Measurements from ENCODE around the gene HDLBP. TPM values are rescaled to one million over a fixed set of nuclear protein-coding genes. Genes with fewer than 3 reads are reported as not detected.

Gene HDLBP
- total RNA-seq, 1 experiment from 2014 or later: 350 TPM

DNA sequence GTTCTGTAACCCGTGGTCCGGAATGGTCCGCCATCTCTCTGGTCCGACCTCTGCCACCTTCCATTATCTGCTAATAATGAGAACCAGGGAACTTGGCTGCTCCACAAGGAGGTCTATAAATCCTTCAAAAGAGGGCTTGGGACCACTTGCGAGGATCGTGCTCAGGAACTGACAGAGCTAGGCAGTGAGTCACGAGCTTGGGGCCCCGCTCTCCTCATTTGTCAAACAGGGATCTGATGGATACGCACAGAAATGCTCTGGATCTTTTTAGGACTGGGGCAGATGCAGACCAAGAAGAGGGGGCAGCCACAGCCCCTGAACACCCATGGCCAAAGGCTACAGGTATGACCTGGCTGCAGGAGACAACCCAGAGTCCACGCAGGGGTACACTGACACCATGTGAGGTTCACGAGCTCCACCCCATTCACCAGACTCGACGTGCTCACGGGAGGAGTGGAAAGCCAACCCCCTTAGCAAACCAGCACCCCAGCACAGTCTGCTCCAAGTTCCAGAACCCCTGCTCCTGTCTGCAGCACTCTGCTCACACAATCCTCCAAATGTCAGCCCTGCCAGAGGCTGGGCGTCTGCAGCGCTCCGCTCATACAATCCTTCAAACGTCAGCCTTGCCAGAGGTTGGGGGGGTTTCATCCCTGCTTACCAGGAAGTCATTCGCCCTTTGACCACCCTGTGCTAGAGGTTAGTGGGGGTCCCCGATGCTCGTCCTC is 81.2 kb downstream of the HDLBP start:
- TF ChIP-seq, protein P1, sequence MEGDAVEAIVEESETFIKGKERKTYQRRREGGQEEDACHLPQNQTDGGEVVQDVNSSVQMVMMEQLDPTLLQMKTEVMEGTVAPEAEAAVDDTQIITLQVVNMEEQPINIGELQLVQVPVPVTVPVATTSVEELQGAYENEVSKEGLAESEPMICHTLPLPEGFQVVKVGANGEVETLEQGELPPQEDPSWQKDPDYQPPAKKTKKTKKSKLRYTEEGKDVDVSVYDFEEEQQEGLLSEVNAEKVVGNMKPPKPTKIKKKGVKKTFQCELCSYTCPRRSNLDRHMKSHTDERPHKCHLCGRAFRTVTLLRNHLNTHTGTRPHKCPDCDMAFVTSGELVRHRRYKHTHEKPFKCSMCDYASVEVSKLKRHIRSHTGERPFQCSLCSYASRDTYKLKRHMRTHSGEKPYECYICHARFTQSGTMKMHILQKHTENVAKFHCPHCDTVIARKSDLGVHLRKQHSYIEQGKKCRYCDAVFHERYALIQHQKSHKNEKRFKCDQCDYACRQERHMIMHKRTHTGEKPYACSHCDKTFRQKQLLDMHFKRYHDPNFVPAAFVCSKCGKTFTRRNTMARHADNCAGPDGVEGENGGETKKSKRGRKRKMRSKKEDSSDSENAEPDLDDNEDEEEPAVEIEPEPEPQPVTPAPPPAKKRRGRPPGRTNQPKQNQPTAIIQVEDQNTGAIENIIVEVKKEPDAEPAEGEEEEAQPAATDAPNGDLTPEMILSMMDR (IDR thresholded peaks at IDR 0.05; ENCODE audit: insufficient read depth in 1 of 2, low read depth in 1 of 2, low read length in 1 of 2, severe bottlenecking in 1 of 2, unreplicated experiment in 1 of 2): no peak
- no peaks in the 10 kb centered on the region for H3K4me1 ChIP-seq
- no peak overlapping the region for H3K4me3 ChIP-seq (ENCODE audit: low read depth, low read length)
- no TSS peak for BruUV-seq (replicated peaks)
- no peaks in the 10 kb centered on the region for H3K27me3 Mint-ChIP-seq (ENCODE audit: insufficient read depth, unreplicated experiment)
- no peaks in the 10 kb centered on the region for H3K27me3 ChIP-seq (replicated peaks; ENCODE audit: control insufficient read depth, insufficient read depth, low read length)
- POLR2A ChIA-PET: no interaction called here
- CTCF ChIA-PET: no interaction called here
- H3K36me3 ChIP-seq (ENCODE audit: control insufficient read depth, insufficient read depth, low read length): no peaks in the 10 kb centered on the region
- no peak for DNase-seq
- no peaks in the 10 kb centered on the region for H3K9me3 ChIP-seq
- no peaks in the 10 kb centered on the region for H3K9me3 Mint-ChIP-seq (ENCODE audit: unreplicated experiment)
- no peak overlapping the region for H3K4me3 Mint-ChIP-seq (ENCODE audit: unreplicated experiment)
- no peak overlapping the region for H3K27ac Mint-ChIP-seq (ENCODE audit: unreplicated experiment)
- H3K4me1 Mint-ChIP-seq (ENCODE audit: low read depth, unreplicated experiment): peaks cover 6% of the 10 kb centered on the region
- intact Hi-C loops (cut with micrococcal nuclease; ENCODE audit: unreplicated experiment): no loop called here
- H3K36me3 Mint-ChIP-seq (ENCODE audit: insufficient read depth, unreplicated experiment): peaks cover 95% of the 10 kb centered on the region

DNA sequence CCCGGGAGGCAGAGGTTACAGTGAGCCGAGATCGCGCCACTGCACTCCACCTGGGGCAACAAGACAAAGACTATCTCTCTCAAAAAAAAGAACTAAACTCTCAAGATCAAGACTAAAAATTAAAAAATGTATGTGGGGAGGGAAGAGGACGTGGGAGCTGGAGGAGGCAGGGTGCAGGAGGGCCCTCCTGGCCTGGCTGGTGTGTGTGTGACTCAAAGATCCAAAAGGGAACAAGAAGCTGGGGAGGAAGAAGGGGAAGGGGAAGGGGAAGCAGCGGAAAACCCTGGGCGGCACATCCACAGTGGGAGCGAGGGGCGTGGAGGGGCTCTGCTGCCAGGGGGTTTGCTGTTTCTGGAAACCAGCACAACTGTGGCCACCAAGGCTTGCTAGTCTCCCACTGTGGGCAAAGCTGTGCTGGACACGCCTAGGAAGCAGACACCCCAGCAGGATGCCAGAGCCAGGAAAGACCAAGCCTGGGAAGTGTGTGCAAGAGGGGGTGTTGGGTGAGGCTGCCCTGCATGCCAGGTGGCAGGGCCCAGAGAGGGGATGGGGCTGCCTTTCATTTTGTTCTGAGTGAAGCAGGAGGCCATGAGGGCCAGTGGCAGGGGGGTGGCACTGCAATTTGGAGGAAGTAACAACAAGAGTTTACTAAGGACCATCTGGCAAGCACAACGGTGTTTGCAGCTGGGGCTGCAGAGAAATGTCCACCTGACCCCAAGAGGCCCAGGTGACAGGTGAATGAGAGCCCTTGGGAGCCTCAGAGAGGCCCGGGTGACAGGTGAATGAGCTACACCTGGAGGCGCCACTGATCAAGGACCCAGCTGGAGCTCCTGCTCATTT is 82.5 kb downstream of the HDLBP start:
- Mint-ChIP-seq H3K4me1 (ENCODE audit: low read depth, unreplicated experiment) (peaks cover 6% of the 10 kb centered on the region), H3K27ac (ENCODE audit: unreplicated experiment) (peak overlapping the region; percentile 50), H3K4me3 (ENCODE audit: unreplicated experiment) (no peak overlapping the region), H3K36me3 (ENCODE audit: insufficient read depth, unreplicated experiment) (peaks cover 93% of the 10 kb centered on the region), H3K9me3 (ENCODE audit: unreplicated experiment) (no peaks in the 10 kb centered on the region), H3K27me3 (ENCODE audit: insufficient read depth, unreplicated experiment) (no peaks in the 10 kb centered on the region)
- POLR2A ChIA-PET: no interaction called here
- no peak overlapping the region for H3K4me3 ChIP-seq (ENCODE audit: low read depth, low read length)
- no peaks in the 10 kb centered on the region for H3K27me3 ChIP-seq (replicated peaks; ENCODE audit: control insufficient read depth, insufficient read depth, low read length)
- CTCF ChIA-PET: interaction anchor here (0.7 kb wide), 1 partner anchor 214 kb away, joined by 4 read pairs; no protein-coding TSS in a partner anchor
- no peak for DNase-seq
- TF ChIP-seq, protein P1 (IDR thresholded peaks at IDR 0.05; ENCODE audit: insufficient read depth in 1 of 2, low read depth in 1 of 2, low read length in 1 of 2, severe bottlenecking in 1 of 2, unreplicated experiment in 1 of 2): no peak
- no peaks in the 10 kb centered on the region; the same call in 1 of the 2 replicates for H3K36me3 ChIP-seq (ENCODE audit: control insufficient read depth, insufficient read depth, low read length)
- BruUV-seq (replicated peaks): no TSS peak
- no peaks in the 10 kb centered on the region for H3K9me3 ChIP-seq
- no peaks in the 10 kb centered on the region for H3K4me1 ChIP-seq
- intact Hi-C loops (cut with micrococcal nuclease; ENCODE audit: unreplicated experiment): no loop called here

DNA sequence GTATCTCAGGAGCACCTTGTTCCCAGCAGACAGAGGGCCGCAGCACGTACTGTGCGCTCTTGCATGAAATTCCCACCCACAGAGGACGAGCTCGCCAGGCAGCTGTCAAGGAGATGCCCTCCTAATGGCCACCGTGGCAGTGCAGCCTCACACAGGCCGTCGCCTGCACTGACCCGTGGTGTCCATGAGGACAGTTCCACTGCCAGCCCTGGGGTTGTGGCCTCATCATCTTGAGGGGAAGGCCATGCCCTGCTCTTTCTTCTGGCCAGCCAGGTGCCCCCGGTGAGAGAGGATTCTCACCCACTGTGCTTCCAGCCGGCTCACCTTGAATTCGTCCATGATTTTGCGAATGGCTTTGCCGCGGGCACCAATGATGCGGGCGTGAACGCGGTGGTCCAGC is 85.0 kb downstream of the HDLBP start:
- Mint-ChIP-seq H3K4me3 (ENCODE audit: unreplicated experiment) (no peak overlapping the region), H3K27ac (ENCODE audit: unreplicated experiment) (no peak overlapping the region), H3K9me3 (ENCODE audit: unreplicated experiment) (no peaks in the 10 kb centered on the region), H3K36me3 (ENCODE audit: insufficient read depth, unreplicated experiment) (peaks cover 97% of the 10 kb centered on the region), H3K27me3 (ENCODE audit: insufficient read depth, unreplicated experiment) (no peaks in the 10 kb centered on the region), H3K4me1 (ENCODE audit: low read depth, unreplicated experiment) (no peaks in the 10 kb centered on the region)
- Histone ChIP-seq H3K4me3 (ENCODE audit: low read depth, low read length) (no peak overlapping the region), H3K9me3 (no peaks in the 10 kb centered on the region), H3K4me1 (no peaks in the 10 kb centered on the region), H3K36me3 (ENCODE audit: control insufficient read depth, insufficient read depth, low read length) (no peaks in the 10 kb centered on the region; the same call in 1 of the 2 replicates), H3K27me3 (replicated peaks; ENCODE audit: control insufficient read depth, insufficient read depth, low read length) (no peaks in the 10 kb centered on the region)
- ChIA-PET POLR2A (no interaction called here), CTCF (no interaction called here)
- intact Hi-C loops (cut with micrococcal nuclease; ENCODE audit: unreplicated experiment): no loop called here
- BruUV-seq (replicated peaks): no TSS peak
- DNase-seq: no peak
- TF ChIP-seq, protein P1 (IDR thresholded peaks at IDR 0.05; ENCODE audit: insufficient read depth in 1 of 2, low read depth in 1 of 2, low read length in 1 of 2, severe bottlenecking in 1 of 2, unreplicated experiment in 1 of 2): no peak

Data from Caco-2 (cell line).